HG02759 (cell line): ENCODE data around the gene SPACA9.

ENCODE experiments used
- ATAC-seq: cut with Tn5 transposase; IDR thresholded peaks from one replicate; pipeline ENCODE4 v1.9.1; 2021; ENCODE audit warnings: mild to moderate bottlenecking, moderate library complexity; ENCODE audit not compliant: unreplicated experiment

Gene SPACA9

GRCh38 chr9:132937463-132937901 lies 58.8 kb downstream of the SPACA9 start:
- ATAC-seq: no peak

GRCh38 chr9:132939169-132939568 lies 60.5 kb downstream of the SPACA9 start:
- ATAC-seq: no peak
